GM20000 (cell line): ENCODE results near the gene RNPS1.
"Not testable (repeated sequence)": the region's sequence is repeated elsewhere in the genome, so short reads cannot be mapped to it uniquely, and the experiment has no call there.

Experiments
- DNase-seq: peaks from one replicate; pipeline ENCODE4 v3.0.0; 2012; ENCODE audit warnings: low spot score
- CTCF ChIP-seq: IDR thresholded peaks from 2 replicates; pipeline ENCODE4 v1.5.1; 2012; ENCODE audit warnings: mild to moderate bottlenecking, control low read depth; ENCODE audit errors: extremely low read depth, missing control alignments

The RNPS1 gene

DNA sequence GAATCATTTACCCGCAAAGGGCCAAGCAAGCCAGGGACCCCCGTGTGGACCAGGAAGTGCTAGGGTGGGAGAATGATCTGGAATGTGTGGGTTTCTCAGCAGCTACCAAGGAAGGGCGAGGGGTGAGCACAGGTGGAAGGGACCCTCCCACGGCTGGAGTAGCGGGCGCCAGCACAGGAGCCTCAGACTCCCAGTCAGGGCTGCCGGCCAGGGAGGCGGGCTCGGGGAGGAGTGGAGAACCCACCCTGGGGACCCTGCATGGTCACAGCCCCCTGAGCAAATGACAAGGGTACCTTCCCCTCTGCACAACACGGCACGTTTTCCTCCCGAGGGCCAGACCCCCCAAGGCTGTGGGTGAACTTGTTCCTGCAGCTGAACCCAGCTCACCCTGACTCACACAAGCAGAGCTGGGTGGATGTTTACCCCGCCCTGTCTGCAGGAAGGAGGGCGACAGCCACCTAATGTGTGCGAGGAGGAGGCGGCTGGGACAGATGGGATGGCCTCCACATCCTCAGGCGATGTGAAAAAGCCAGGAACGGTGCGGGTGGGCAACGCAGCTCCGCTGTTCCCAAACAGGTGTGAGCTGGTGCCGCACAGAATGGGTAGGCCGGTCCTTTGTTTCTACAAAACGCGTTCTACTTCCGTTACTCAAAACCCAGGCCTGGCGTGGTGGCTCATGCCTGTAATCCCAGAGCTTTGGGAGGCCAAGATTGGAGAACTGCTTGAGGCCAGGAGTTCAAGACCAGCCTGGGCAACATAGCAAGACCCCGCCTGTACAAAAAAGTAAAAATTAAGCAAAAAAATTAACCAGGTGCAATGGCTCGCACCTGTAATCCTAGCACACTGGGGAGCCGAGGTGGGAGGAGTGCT is 22.8 kb downstream of the RNPS1 start:
- no peak for DNase-seq
- TF ChIP-seq CTCF: no peak

- DNase-seq: no peak
- no peak for TF ChIP-seq CTCF
Observed at GRCh38 chr16:2244301-2244700, 23.6 kb downstream of the RNPS1 start.

DNA sequence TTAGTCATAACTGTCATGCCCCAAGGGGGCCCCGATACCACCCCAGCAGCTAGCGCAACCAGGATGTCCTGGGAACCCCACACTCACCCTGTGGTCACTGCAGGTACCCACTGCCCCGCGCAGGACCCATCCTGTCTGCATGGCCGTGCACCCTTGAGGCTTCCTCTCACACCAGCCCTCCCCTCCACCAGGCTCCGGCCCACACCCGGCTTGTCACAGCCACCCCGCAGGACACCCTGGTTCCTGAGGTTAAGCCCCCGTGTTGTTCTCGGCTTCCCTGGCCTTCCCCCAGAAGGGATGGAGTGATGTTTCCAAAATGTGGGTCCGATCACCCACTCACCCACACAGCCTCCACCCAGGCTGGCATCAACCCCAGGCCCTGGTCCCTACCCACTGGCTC is 24.1 kb downstream of the RNPS1 start:
- DNase-seq: no peak
- TF ChIP-seq CTCF: no peak

- no peak for DNase-seq
- no peak for TF ChIP-seq CTCF
Observed at GRCh38 chr16:2243031-2243528, 24.8 kb downstream of the RNPS1 start.

GRCh38 chr16:2242598-2242997 is 25.3 kb downstream of the RNPS1 start:
- DNase-seq: no peak
- TF ChIP-seq CTCF: no peak

GRCh38 chr16:2240331-2240730 is 27.6 kb downstream of the RNPS1 start:
- not testable (repeated sequence) for DNase-seq

- no peak for DNase-seq
Observed at GRCh38 chr16:2238838-2239675, 28.9 kb downstream of the RNPS1 start.

More at GRCh38 chr16:2238838-2239675, 28.9 kb downstream of the RNPS1 start:
- TF ChIP-seq CTCF: no peak
